Sigmoid colon (tissue), 3 donors: ENCODE results near the gene CTSA.

Experiments
- POLR2A ChIP-seq, 2 donors: fragments of 450-650 bp; IDR thresholded peaks; one replicate each; pipeline ENCODE4 v1.6.1; 2016; ENCODE audit warnings: antibody characterized with exemption in 2 of 2, mild to moderate bottlenecking in 2 of 2, moderate library complexity in 2 of 2
- TF ChIP-seq, protein P1 (sequence below), 4 experiments: fragments of 450-650 bp in 3 of 4; fragments of 200-600 bp in 1 of 4; IDR thresholded peaks; one replicate each; pipeline ENCODE4 v1.5.1; 2016 to 2019; ENCODE audit warnings: antibody characterized with exemption in 4 of 4, mild to moderate bottlenecking in 3 of 4, moderate library complexity in 2 of 4

DNA sequence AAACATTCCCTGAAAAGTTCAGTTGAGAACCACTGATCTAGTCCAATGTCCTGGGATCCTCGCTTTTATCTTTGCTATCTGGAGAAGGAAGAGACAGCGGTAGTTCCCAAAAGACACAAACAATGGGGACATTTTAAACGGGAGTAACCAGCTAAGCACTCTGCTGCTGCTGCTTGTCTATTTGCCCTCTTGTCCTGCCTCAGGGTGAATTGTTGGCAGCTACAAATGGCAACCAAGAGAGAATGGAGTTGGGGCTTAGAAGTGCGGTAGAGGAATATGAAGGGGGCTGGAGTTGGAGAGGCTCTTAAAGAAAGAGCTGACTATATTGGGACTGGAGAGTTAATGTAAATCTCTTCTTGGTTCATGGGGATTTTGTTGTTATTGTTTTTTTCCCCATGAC is 16.6 kb upstream of the CTSA start:
- TF ChIP-seq POLR2A (IDR thresholded peaks at IDR 0.05) = no peak
- TF ChIP-seq, protein P1, sequence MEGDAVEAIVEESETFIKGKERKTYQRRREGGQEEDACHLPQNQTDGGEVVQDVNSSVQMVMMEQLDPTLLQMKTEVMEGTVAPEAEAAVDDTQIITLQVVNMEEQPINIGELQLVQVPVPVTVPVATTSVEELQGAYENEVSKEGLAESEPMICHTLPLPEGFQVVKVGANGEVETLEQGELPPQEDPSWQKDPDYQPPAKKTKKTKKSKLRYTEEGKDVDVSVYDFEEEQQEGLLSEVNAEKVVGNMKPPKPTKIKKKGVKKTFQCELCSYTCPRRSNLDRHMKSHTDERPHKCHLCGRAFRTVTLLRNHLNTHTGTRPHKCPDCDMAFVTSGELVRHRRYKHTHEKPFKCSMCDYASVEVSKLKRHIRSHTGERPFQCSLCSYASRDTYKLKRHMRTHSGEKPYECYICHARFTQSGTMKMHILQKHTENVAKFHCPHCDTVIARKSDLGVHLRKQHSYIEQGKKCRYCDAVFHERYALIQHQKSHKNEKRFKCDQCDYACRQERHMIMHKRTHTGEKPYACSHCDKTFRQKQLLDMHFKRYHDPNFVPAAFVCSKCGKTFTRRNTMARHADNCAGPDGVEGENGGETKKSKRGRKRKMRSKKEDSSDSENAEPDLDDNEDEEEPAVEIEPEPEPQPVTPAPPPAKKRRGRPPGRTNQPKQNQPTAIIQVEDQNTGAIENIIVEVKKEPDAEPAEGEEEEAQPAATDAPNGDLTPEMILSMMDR (IDR thresholded peaks at IDR 0.05) = no peak
